Breast epithelium (tissue), 4 donors: ENCODE results near the gene ADAMTS18. TPM values are rescaled to one million over a fixed set of nuclear protein-coding genes. Genes with fewer than 3 reads are reported as not detected.

Experiments
- DNase-seq, 2 donors: peaks; one replicate each; pipeline ENCODE4 v3.0.0-alpha.2; 2019; ENCODE audit warnings: low spot score in 2 of 2
- H3K27ac ChIP-seq, 2 donors: fragments of 200-600 bp; sonication (generic) in 1 of 2; one replicate each; pipeline ENCODE4 v1.5.1; 2016 to 2019; ENCODE audit warnings: mild to moderate bottlenecking in 1 of 2
- H3K27me3 ChIP-seq, 2 donors: fragments of 200-600 bp; sonication (generic) in 1 of 2; one replicate each; pipeline versions ENCODE4 v1.5.1 to v1.6.0; 2017 to 2019; ENCODE audit warnings: control low read depth in 1 of 2, mild to moderate bottlenecking in 1 of 2
- H3K36me3 ChIP-seq: fragments of 200-600 bp; one replicate; pipeline ENCODE4 v1.5.1; 2019
- H3K4me1 ChIP-seq, 2 donors: fragments of 200-600 bp; sonication (generic); one replicate each; pipeline ENCODE4 v1.5.1; 2016 to 2019; ENCODE audit warnings: control low read depth in 1 of 2
- H3K4me3 ChIP-seq, 3 donors: fragments of 200-600 bp; sonication (generic); 1 replicate in 2 of 3; 2 replicates in 1 of 3; pipeline ENCODE4 v1.5.1; 2016 to 2019; ENCODE audit warnings: mild to moderate bottlenecking in 3 of 3, moderate library complexity in 2 of 3
- H3K9me3 ChIP-seq, 2 donors: fragments of 200-600 bp; sonication (generic) in 1 of 2; one replicate each; pipeline ENCODE4 v1.5.1; 2016 to 2019; ENCODE audit warnings: control low read depth in 1 of 2
- POLR2A ChIP-seq: fragments of 450-650 bp; IDR thresholded peaks from one replicate; pipeline ENCODE4 v1.6.1; 2016; ENCODE audit warnings: antibody characterized with exemption, mild to moderate bottlenecking, moderate library complexity
- POLR2AphosphoS5 ChIP-seq, 3 donors: sonication (generic); formaldehyde crosslinking; IDR thresholded peaks; one replicate each; pipeline ENCODE4 v1.6.1; 2017; ENCODE audit warnings: antibody characterized with exemption in 3 of 3
- intact Hi-C: fragments of 100-400 bp; cut with DNase I; formaldehyde crosslinking; loops from one replicate; pipeline ENCODE4 v1.15.1; 2023; ENCODE audit warnings: low total_unique reads
- total RNA-seq, 3 donors: library from RNA; depleted of rRNA; stranded (reverse); fragments of >200 nt; gene quantifications; one replicate each; pipeline ENCODE4 v1.1.0, GENCODE V29; 2016
- TF ChIP-seq, protein P1 (sequence below), 3 donors: fragments of 450-650 bp; IDR thresholded peaks; one replicate each; pipeline ENCODE4 v1.5.1; 2016 to 2017; ENCODE audit warnings: antibody characterized with exemption in 3 of 3, mild to moderate bottlenecking in 3 of 3, moderate library complexity in 3 of 3

The ADAMTS18 gene
- total RNA-seq, 3 donors from 2014 or later, result 0.48 to 20.6 (median 1.9) TPM

- peaks cover 0 to 22% of the 10 kb centered on the region in 2 donors for H3K27me3 ChIP-seq
- intact Hi-C loops, result no loop called here
- no peaks in the 10 kb centered on the region for H3K36me3 ChIP-seq
- H3K27ac ChIP-seq, result no peak overlapping the region
- no peaks in the 10 kb centered on the region for H3K9me3 ChIP-seq
- TF ChIP-seq POLR2A, result no peak
- TF ChIP-seq, protein P1, sequence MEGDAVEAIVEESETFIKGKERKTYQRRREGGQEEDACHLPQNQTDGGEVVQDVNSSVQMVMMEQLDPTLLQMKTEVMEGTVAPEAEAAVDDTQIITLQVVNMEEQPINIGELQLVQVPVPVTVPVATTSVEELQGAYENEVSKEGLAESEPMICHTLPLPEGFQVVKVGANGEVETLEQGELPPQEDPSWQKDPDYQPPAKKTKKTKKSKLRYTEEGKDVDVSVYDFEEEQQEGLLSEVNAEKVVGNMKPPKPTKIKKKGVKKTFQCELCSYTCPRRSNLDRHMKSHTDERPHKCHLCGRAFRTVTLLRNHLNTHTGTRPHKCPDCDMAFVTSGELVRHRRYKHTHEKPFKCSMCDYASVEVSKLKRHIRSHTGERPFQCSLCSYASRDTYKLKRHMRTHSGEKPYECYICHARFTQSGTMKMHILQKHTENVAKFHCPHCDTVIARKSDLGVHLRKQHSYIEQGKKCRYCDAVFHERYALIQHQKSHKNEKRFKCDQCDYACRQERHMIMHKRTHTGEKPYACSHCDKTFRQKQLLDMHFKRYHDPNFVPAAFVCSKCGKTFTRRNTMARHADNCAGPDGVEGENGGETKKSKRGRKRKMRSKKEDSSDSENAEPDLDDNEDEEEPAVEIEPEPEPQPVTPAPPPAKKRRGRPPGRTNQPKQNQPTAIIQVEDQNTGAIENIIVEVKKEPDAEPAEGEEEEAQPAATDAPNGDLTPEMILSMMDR (IDR thresholded peaks at IDR 0.05), result no peak
- TF ChIP-seq POLR2AphosphoS5 (IDR thresholded peaks at IDR 0.05), result no peak
- DNase-seq, result no peak
- H3K4me1 ChIP-seq, result no peaks in the 10 kb centered on the region
- no peak overlapping the region for H3K4me3 ChIP-seq
Observed at GRCh38 chr16:77437859-77438258, 3.0 kb upstream of the ADAMTS18 start.

DNA sequence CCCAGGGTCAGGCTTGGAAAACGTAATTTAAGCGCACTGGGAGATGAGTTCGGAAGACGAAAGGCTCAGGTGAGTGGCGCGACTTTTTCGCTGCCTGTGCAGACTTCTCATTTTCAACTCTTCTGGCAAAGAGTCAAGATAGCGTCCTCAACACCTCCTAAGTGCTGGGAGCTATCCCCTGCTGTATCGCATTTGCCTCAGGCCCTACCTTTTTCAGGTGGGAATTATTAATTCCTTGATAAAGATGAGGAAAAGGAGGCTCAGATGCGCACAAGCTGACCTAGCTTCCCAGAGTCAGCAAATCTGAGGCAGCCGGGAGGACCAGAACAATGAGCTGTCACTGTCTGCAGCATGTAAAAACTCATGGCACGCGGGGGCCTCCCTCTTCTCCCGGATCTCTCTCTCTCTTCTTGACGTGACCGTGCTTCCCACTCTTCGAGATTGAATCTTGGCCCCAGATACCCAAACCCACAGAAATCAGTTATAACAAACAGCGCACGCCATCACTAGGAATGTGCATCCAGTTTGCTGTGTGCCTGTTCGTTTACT lies 512 bp upstream of the ADAMTS18 start:
- Histone ChIP-seq H3K36me3 (no peaks in the 10 kb centered on the region), H3K4me3 (peak overlapping the region in 2 of 3 donors; percentile 54 to 66), H3K9me3 (no peaks in the 10 kb centered on the region), H3K27ac (no peak overlapping the region), H3K27me3 (peaks cover 0 to 22% of the 10 kb centered on the region in 2 donors), H3K4me1 (no peaks in the 10 kb centered on the region)
- intact Hi-C loops, result no loop called here
- TF ChIP-seq POLR2A (no peak), POLR2AphosphoS5 (IDR thresholded peaks at IDR 0.05) (no peak)
- TF ChIP-seq, protein P1 (IDR thresholded peaks at IDR 0.05), result no peak
- DNase-seq, result no peak

GRCh38 chr16:77434022-77434529 lies 758 bp downstream of the ADAMTS18 start:
- Histone ChIP-seq H3K4me3 (peak overlapping the region; percentile 38 to 66 (median 54)), H3K4me1 (no peaks in the 10 kb centered on the region)

GRCh38 chr16:77433146-77433545 lies 1.7 kb downstream of the ADAMTS18 start:
- H3K36me3 ChIP-seq, result no peaks in the 10 kb centered on the region
- no peak overlapping the region for H3K27ac ChIP-seq
- intact Hi-C loops, result no loop called here
- H3K9me3 ChIP-seq, result no peaks in the 10 kb centered on the region
- H3K4me1 ChIP-seq, result no peaks in the 10 kb centered on the region
- H3K27me3 ChIP-seq, result peaks cover 0 to 22% of the 10 kb centered on the region in 2 donors
- no peak overlapping the region for H3K4me3 ChIP-seq
- no peak for DNase-seq
- TF ChIP-seq, protein P1 (IDR thresholded peaks at IDR 0.05), result no peak
- no peak for TF ChIP-seq POLR2A
- TF ChIP-seq POLR2AphosphoS5 (IDR thresholded peaks at IDR 0.05), result no peak

More at GRCh38 chr16:77434022-77434529, 758 bp downstream of the ADAMTS18 start:
- Histone ChIP-seq H3K27ac (no peak overlapping the region), H3K27me3 (peaks cover 0 to 22% of the 10 kb centered on the region in 2 donors), H3K36me3 (no peaks in the 10 kb centered on the region), H3K9me3 (no peaks in the 10 kb centered on the region)
- intact Hi-C loops, result no loop called here
- TF ChIP-seq POLR2AphosphoS5 (IDR thresholded peaks at IDR 0.05), result no peak
- TF ChIP-seq, protein P1 (IDR thresholded peaks at IDR 0.05), result no peak
- TF ChIP-seq POLR2A, result no peak
- no peak for DNase-seq

DNA sequence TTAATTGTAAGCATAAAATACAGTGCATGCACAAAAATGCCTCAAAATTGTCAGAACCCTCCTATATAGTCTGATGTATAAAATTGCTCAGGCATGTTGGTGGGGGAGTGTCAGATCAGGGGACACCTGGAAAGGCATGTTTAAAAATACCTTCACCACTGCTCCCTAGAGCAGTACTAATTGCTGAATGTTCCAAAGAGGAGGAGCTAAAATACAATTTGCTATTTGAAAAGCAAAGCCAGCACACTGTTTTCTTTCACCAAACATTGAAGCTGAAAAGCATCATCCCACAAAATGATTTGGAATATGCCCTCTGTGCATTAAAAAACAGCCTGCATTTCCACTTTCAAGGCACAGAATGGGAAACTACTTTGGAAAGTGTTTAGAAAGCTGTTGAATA lies 2.6 kb downstream of the ADAMTS18 start:
- no peak for DNase-seq
- intact Hi-C loops, result no loop called here
- TF ChIP-seq POLR2A (no peak), POLR2AphosphoS5 (IDR thresholded peaks at IDR 0.05) (no peak)
- TF ChIP-seq, protein P1 (IDR thresholded peaks at IDR 0.05), result no peak
- Histone ChIP-seq H3K4me3 (no peak overlapping the region), H3K4me1 (no peaks in the 10 kb centered on the region), H3K9me3 (no peaks in the 10 kb centered on the region), H3K27me3 (peaks cover 0 to 22% of the 10 kb centered on the region in 2 donors), H3K36me3 (no peaks in the 10 kb centered on the region), H3K27ac (no peak overlapping the region)
